Activated CD4-positive, alpha-beta T cell treated with anti-CD3 and anti-CD28 coated beads, Interleukin-2, amount 10 ng/mL, durations not matched to agents 7 days and 5 days (primary cell): Measurements from ENCODE around the gene DSTN. TPM values are rescaled to one million over a fixed set of nuclear protein-coding genes. Genes with fewer than 3 reads are reported as not detected.

ENCODE experiments used
- CTCF ChIA-PET: fragments of 350-600 bp; sonication (Branson Sonifier 250); formaldehyde crosslinking; loops from one replicate; lab custom pipeline; 2021; ENCODE audit warnings: antibody characterized with exemption; lab: Charles Lee
- POLR2A ChIA-PET: fragments of 350-600 bp; sonication (Branson Sonifier 250); formaldehyde crosslinking; loops from one replicate; lab custom pipeline; 2021; ENCODE audit warnings: antibody characterized with exemption; lab: Charles Lee
- DNase-seq: peaks from one replicate; pipeline ENCODE4 v3.0.0-alpha.2; 2020
- H3K27ac Mint-ChIP-seq: one replicate; pipeline ENCODE4 v1.8.0; 2021; ENCODE audit warnings: mild to moderate bottlenecking, moderate library complexity, mixed read lengths
- H3K27me3 Mint-ChIP-seq: one replicate; pipeline ENCODE4 v1.8.0; 2021; ENCODE audit warnings: mixed read lengths
- H3K36me3 Mint-ChIP-seq: one replicate; pipeline ENCODE4 v1.8.0; 2021; ENCODE audit warnings: low read depth, mixed read lengths
- H3K4me1 Mint-ChIP-seq: one replicate; pipeline ENCODE4 v1.8.0; 2021; ENCODE audit warnings: mixed read lengths
- H3K4me3 Mint-ChIP-seq: one replicate; pipeline ENCODE4 v1.8.0; 2021; ENCODE audit warnings: mild to moderate bottlenecking, moderate library complexity, mixed read lengths
- H3K9me3 Mint-ChIP-seq: one replicate; pipeline ENCODE4 v1.8.0; 2021; ENCODE audit warnings: mixed read lengths
- total RNA-seq, 2 experiments: library from RNA; stranded (reverse); gene quantifications; one replicate each; pipeline ENCODE4 v1.2.3, GENCODE V29; 2021

DSTN gene
- total RNA-seq, 2 experiments from 2014 or later, result 77.4 to 83.3 TPM

GRCh38 chr20:17556837-17557674, 12.8 kb upstream of the DSTN start:
- no peaks in the 10 kb centered on the region for H3K36me3 Mint-ChIP-seq
- H3K27ac Mint-ChIP-seq, result no peak overlapping the region
- DNase-seq, result no peak
- no peaks in the 10 kb centered on the region for H3K27me3 Mint-ChIP-seq
- ChIA-PET CTCF (interaction anchor here (1.3 kb wide), 1 partner anchor 17 kb away, joined by 4 read pairs; no protein-coding TSS in a partner anchor), POLR2A (no interaction called here)
- no peak overlapping the region for H3K4me3 Mint-ChIP-seq
- peaks cover 21% of the 10 kb centered on the region for H3K4me1 Mint-ChIP-seq
- no peaks in the 10 kb centered on the region for H3K9me3 Mint-ChIP-seq

- no peaks in the 10 kb centered on the region for H3K27me3 Mint-ChIP-seq
- H3K27ac Mint-ChIP-seq, result no peak overlapping the region
- peaks cover 21% of the 10 kb centered on the region for H3K4me1 Mint-ChIP-seq
- ChIA-PET CTCF (no interaction called here), POLR2A (no interaction called here)
- H3K36me3 Mint-ChIP-seq, result no peaks in the 10 kb centered on the region
- DNase-seq, result no peak
- H3K9me3 Mint-ChIP-seq, result no peaks in the 10 kb centered on the region
- H3K4me3 Mint-ChIP-seq, result no peak overlapping the region
Observed at GRCh38 chr20:17557675-17558006, 12.2 kb upstream of the DSTN start.

DNA sequence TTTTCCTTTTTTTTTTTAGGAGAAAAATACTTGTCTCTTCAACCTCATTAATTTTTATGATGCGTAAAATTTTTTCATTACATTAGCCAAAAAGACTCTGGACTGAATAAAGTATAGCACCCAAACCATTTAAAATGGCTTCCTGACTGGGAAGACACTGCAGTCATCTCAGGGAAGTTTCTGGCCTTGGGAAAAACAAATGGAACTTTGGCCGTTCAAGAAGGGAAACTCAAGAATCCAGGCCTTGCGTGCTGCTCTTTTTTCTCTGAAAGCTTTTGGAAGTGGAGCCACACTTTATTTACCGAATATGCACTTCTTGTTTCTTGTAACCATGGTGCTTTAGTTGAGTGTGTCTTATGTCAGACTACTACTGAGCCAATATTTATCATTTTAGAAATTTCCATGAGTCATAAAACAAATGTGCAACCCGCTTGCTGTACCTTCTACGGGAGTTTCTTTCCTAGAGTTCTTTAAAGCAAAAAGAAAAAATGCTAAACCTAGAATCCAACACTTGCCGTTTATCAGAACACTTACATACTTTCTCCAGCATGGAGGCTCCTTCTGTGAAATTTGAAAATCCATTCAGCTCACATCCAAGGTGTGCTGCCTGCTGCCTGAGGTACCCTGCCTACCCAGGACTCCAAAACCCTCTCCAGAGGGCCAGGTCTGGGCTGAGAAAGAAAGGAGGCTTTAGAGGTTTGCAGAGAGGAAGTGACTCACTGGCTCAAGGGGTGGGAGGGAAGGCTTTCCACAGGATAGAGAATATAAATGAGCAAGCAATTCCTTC, 11.5 kb upstream of the DSTN start:
- peaks cover 21% of the 10 kb centered on the region for H3K4me1 Mint-ChIP-seq
- no peak overlapping the region for H3K4me3 Mint-ChIP-seq
- POLR2A ChIA-PET, result no interaction called here
- no peaks in the 10 kb centered on the region for H3K36me3 Mint-ChIP-seq
- DNase-seq, result no peak
- CTCF ChIA-PET, result interaction anchor here (0.9 to 1.0 kb wide), 2 partner anchors 24 to 117 kb away, joined by 3 read pairs; no protein-coding TSS in a partner anchor
- no peak overlapping the region for H3K27ac Mint-ChIP-seq
- no peaks in the 10 kb centered on the region for H3K27me3 Mint-ChIP-seq
- no peaks in the 10 kb centered on the region for H3K9me3 Mint-ChIP-seq

GRCh38 chr20:17558941-17559304, 11.0 kb upstream of the DSTN start:
- ChIA-PET CTCF (interaction anchor here (0.9 to 1.0 kb wide), 2 partner anchors 24 to 116 kb away, joined by 3 read pairs; no protein-coding TSS in a partner anchor), POLR2A (no interaction called here)
- DNase-seq, result no peak
- no peaks in the 10 kb centered on the region for H3K36me3 Mint-ChIP-seq
- H3K27ac Mint-ChIP-seq, result no peak overlapping the region
- no peak overlapping the region for H3K4me3 Mint-ChIP-seq
- peaks cover 2% of the 10 kb centered on the region for H3K27me3 Mint-ChIP-seq
- H3K9me3 Mint-ChIP-seq, result no peaks in the 10 kb centered on the region
- peaks cover 21% of the 10 kb centered on the region for H3K4me1 Mint-ChIP-seq

- Mint-ChIP-seq H3K4me3 (no peak overlapping the region), H3K36me3 (no peaks in the 10 kb centered on the region), H3K27ac (no peak overlapping the region), H3K4me1 (peaks cover 21% of the 10 kb centered on the region), H3K9me3 (no peaks in the 10 kb centered on the region), H3K27me3 (peaks cover 4% of the 10 kb centered on the region)
- POLR2A ChIA-PET, result no interaction called here
- CTCF ChIA-PET, result interaction anchor here (1.0 to 1.8 kb wide), 2 partner anchors 11 to 23 kb away, joined by 3 to 7 read pairs; partner anchors contain the start of gene DSTN
- no peak for DNase-seq
Observed at GRCh38 chr20:17559338-17559737, 10.5 kb upstream of the DSTN start.

- no peak for DNase-seq
- Mint-ChIP-seq H3K4me1 (peaks cover 21% of the 10 kb centered on the region), H3K27me3 (peaks cover 8% of the 10 kb centered on the region), H3K36me3 (no peaks in the 10 kb centered on the region), H3K4me3 (no peak overlapping the region), H3K27ac (no peak overlapping the region), H3K9me3 (no peaks in the 10 kb centered on the region)
- CTCF ChIA-PET, result interaction anchor here (1.8 kb wide), 1 partner anchor 10 kb away, joined by 7 read pairs; the partner anchor contains the start of gene DSTN
- POLR2A ChIA-PET, result no interaction called here
Observed at GRCh38 chr20:17560344-17561074, 9.4 kb upstream of the DSTN start.

DNA sequence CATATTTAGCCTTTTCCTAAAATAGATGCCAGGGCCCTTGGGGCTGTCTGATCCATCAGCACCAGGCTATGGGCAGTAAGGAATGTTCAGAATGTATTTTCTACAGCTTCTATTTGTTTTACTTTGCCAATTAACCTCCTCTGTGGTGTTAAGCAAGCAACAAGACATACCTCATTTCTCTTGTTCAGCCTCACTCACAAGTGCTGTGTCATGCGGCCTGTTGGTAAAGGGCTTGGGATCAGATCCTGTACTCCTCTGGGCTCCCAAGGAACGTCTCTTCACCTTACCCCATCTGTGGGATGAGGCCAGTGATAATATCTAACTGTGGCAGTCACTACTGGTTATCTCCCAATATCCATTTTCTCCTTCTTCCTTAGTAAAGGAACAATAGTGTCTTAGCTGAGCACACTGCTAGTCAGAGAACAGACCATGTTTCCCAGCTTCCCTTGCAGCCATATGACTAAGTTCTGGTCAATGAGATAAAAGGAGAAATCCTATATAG, 7.0 kb upstream of the DSTN start:
- H3K36me3 Mint-ChIP-seq, result no peaks in the 10 kb centered on the region
- H3K4me1 Mint-ChIP-seq, result peaks cover 21% of the 10 kb centered on the region
- H3K4me3 Mint-ChIP-seq, result no peak overlapping the region
- H3K27ac Mint-ChIP-seq, result no peak overlapping the region
- CTCF ChIA-PET, result no interaction called here
- peaks cover 16% of the 10 kb centered on the region for H3K27me3 Mint-ChIP-seq
- POLR2A ChIA-PET, result no interaction called here
- no peak for DNase-seq
- H3K9me3 Mint-ChIP-seq, result peaks cover 3% of the 10 kb centered on the region

GRCh38 chr20:17565169-17565845, 4.6 kb upstream of the DSTN start:
- POLR2A ChIA-PET, result no interaction called here
- no peak for DNase-seq
- Mint-ChIP-seq H3K4me1 (peaks cover 9% of the 10 kb centered on the region), H3K4me3 (no peak overlapping the region), H3K9me3 (peaks cover 3% of the 10 kb centered on the region), H3K27ac (no peak overlapping the region), H3K36me3 (no peaks in the 10 kb centered on the region), H3K27me3 (peaks cover 23% of the 10 kb centered on the region)
- CTCF ChIA-PET, result interaction anchor here (1.2 kb wide), 1 partner anchor 38 kb away, joined by 3 read pairs; no protein-coding TSS in a partner anchor

- Mint-ChIP-seq H3K27ac (no peak overlapping the region), H3K27me3 (peaks cover 23% of the 10 kb centered on the region), H3K4me1 (peaks cover 9% of the 10 kb centered on the region), H3K4me3 (no peak overlapping the region), H3K9me3 (peaks cover 3% of the 10 kb centered on the region), H3K36me3 (no peaks in the 10 kb centered on the region)
- ChIA-PET POLR2A (no interaction called here), CTCF (interaction anchor here (0.8 kb wide), 1 partner anchor 11 kb away, joined by 3 read pairs; no protein-coding TSS in a partner anchor)
- DNase-seq, result no peak
Observed at GRCh38 chr20:17566345-17566744, 3.5 kb upstream of the DSTN start.

DNA sequence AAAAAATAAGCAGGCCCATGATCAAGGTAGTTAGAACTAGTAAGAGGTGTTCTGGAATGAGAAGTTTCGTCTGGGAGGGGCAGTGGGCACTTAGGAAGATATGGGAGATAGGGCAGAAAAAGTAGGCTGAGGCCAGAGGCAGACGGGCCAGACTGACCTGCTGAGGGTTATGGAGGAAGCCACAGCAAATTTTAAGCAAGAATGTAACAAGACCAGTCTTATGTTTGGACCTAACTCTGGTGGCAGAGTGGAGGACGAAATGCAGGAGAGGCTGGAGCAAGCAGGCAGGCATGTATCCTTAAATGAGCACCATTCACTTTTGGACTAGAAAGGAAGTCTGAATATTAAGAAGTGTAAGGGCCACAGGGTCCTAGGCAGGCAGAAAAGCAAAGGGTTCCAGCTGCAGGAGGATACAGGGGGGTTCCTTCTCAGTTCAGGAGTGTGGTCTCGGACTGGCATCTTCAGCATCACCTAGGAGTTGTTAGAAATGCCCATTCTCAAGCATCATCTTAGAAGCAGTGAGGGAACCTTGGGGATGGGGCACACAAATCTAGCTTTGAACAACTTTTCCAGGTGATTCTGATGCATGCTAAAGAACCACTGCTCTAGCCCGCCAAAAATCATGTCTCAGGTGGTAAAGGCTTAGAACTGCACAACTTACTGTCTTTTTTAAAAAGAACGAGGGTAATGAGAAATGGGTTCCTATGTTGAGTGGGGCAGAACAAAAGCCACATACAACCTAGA, 1.7 kb upstream of the DSTN start:
- H3K4me1 Mint-ChIP-seq, result peaks cover 25% of the 10 kb centered on the region
- peaks cover 3% of the 10 kb centered on the region for H3K9me3 Mint-ChIP-seq
- peak overlapping the region; percentile 53 for H3K4me3 Mint-ChIP-seq
- no peak overlapping the region for H3K27ac Mint-ChIP-seq
- POLR2A ChIA-PET, result no interaction called here
- no peaks in the 10 kb centered on the region for H3K36me3 Mint-ChIP-seq
- CTCF ChIA-PET, result no interaction called here
- H3K27me3 Mint-ChIP-seq, result peaks cover 23% of the 10 kb centered on the region
- DNase-seq, result no peak

GRCh38 chr20:17568972-17569521, 828 bp upstream of the DSTN start:
- peaks cover 3% of the 10 kb centered on the region for H3K9me3 Mint-ChIP-seq
- peak; percentile 19 for DNase-seq
- no peaks in the 10 kb centered on the region for H3K36me3 Mint-ChIP-seq
- CTCF ChIA-PET, result interaction anchor here (1.2 to 2.1 kb wide), 2 partner anchors 25 to 113 kb away, joined by 3 to 14 read pairs; partner anchors contain the start of gene RRBP1
- H3K4me3 Mint-ChIP-seq, result peak overlapping the region; percentile 91
- no peak overlapping the region for H3K27ac Mint-ChIP-seq
- POLR2A ChIA-PET, result no interaction called here
- H3K27me3 Mint-ChIP-seq, result peaks cover 20% of the 10 kb centered on the region
- peaks cover 29% of the 10 kb centered on the region for H3K4me1 Mint-ChIP-seq
